NCI-H69 (cell line): ENCODE results near the gene PTPN3.
A peak's percentile ranks its signal among the peaks of the same experiment; 100 is the strongest.
"Not testable (repeated sequence)": the region's sequence is repeated elsewhere in the genome, so short reads cannot be mapped to it uniquely, and the experiment has no call there.

Experiments
- DNase-seq: peaks from one replicate; lab custom pipeline; 2025; lab: John Stamatoyannopoulos, UW

PTPN3 gene

GRCh38 chr9:109498195-109499092 lies at the start of gene PTPN3:
Gene PTPN3, minus strand, starts transcription at chr9:109498307. Its CDS starts 34,873 bp downstream, at chr9:109463434.
- peak; percentile 82 for DNase-seq

GRCh38 chr9:109544954-109545353 lies 46.8 kb upstream of the PTPN3 start:
- DNase-seq = not testable (repeated sequence)

DNA sequence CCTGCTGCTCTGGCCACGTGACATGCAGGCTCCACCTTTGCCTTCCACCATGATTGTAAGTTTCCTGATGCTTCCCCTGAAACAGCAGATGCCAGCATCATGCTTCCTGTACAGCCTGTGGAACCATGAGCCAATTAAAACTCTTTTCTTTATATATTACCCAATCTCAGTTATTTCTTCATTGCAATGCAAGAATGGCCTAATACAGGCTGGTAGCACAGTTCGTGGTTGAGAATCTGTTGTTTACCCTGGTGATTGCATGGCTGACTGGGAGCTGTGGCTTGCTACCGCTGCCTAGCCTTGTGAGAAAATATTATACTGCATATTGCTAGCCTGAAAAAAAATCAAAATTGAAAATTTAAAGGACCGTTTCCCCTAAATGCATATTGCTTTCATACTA lies 44.8 kb upstream of the PTPN3 start:
- no peak for DNase-seq

DNA sequence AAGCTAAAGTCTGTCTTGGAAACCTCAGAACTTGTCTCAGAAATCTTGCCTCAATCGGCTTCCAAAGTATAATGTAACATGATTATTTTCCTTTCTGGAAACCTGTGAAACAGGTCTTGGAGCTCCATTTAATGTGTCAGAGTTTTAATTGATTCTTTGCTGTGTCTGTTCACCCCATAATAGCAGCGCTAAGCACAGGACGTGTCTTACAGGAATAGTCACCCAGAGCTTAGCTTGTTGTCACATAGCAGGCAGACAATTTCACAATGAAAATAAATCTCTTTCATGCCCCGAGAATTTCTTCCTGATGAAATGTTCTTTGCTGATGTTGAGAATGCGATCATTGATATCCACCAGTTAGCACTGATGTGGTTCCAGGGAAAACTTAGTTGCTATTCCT lies 40.2 kb upstream of the PTPN3 start:
- no peak for DNase-seq

- DNase-seq = peak; percentile 35
Observed at GRCh38 chr9:109537288-109537687, 39.2 kb upstream of the PTPN3 start.

DNA sequence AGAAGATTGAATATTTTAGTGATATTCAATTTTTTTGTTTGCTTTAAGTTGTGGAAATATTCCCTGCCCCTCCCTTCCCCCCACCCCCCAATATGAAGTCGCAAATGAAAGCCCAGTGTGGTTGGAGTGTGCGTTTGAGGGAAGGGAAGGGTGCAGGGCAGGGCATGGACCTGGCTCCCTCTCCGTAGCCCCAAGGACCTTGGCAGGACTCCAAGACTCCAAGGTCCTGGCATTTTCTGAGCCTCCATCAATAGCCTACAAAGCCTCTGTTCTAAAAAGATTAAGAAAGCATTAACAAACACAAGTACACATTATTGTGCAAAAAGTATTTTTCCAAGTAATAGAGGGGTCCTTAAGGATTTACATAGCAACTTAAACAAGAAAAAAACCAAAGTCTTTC lies 38.8 kb upstream of the PTPN3 start:
- DNase-seq = peak; percentile 26

DNA sequence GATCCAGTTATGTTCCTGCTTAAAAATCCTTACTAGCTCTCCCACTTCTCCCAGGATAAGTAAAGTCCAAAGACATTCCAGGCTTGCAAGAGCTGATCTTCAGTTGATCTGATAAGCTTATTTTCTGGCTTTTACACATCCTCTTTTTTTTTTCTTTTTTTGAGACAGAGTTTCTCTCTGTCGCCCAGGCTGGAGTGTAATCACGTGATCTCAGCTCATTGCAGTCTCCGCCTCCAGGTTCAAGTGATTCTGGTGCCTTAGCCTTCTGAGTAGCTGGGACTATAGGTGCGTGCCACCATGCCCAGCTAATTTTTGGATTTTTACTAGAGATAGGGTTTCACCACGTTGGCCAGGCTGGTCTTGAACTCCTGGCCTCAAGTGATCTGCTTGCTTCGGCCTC lies 37.3 kb upstream of the PTPN3 start:
- no peak for DNase-seq

- no peak for DNase-seq
Observed at GRCh38 chr9:109534151-109534550, 36.0 kb upstream of the PTPN3 start.

DNA sequence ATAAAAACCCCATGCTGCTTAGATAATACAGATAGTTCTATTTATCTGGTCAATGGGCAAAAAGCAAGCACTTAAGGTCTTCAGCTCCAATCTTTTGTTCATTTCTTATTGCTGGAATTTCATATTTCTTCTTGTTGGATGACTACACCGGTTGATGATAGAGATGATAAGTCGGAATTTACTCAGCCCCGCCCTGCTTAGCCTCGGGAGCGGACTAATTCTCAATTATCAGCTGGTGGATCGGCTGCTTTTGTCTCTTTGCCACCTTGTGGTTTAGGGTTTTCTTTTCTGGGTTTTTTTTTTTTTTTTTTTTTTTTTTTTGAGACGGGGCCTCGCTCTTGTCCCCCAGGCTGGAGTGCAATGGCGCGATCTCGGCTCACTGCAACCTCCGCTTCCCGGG lies 34.5 kb upstream of the PTPN3 start:
- not testable (repeated sequence) for DNase-seq

GRCh38 chr9:109522106-109522505 lies 24.0 kb upstream of the PTPN3 start:
- DNase-seq = no peak

DNA sequence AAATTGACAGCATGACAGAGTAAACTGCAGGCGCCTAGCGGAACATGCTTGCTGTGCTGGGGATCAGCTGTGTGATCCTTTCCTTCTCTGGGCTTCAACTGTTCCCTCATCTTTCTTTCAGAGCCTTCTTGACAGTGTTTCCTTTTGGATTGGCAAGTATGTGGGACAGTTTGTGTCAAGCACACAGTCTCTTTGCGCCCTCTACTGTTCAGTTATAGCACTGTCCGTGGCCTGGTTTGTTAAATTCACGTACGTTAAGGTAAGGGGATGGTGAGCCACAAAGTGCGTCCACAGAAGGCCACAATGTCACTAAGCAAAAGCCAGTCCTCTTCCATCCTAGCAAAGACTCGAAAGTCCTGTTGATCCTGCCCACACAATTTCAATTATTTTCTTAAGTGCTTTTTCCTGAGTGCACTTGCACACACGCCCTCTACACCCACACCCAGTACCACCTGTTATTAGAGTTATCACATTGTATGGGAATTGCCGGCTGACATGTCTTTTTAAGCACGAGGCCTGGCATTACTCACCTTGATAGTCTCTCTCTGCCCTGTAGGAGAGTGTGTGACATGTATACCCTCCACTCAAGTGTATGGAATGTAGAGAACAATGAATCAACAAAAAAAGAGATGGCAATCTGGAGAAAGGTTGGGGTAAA lies 22.5 kb upstream of the PTPN3 start:
- DNase-seq = peak; percentile 87

- DNase-seq = no peak
Observed at GRCh38 chr9:109519366-109519765, 21.3 kb upstream of the PTPN3 start.

DNA sequence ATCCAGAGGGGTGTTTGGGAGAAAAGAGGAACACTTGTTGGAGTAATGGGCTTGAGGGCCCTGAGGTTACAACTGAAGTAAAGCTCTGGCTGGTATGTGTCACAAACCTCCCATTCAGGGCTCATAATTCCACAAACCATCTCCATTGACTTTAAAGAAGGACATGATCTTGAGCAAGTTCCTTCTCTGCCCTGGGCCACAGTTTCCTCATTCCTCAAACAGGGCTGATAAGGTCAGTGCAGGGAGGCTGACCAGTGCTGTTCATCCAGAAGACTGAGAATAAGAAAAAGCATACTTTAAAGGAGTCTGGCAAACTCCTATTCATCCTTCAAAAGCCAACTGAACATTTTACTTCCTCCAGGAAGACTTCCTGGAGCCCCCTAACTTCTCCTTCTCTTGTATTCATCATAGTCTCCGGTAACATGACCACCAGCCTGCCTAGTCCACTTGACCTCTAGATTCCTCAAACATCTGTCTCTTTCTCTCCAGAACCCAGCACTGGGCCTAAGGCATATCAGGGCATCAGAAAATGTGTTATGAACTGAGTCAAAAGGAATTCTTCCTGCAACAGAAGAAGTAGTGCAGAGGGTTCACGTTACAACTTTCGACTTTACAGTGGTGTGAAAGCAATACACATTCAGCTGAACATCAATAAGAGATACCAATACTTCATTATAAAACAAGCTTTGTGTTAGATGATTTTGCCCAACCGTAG lies 20.7 kb upstream of the PTPN3 start:
- DNase-seq = no peak

DNA sequence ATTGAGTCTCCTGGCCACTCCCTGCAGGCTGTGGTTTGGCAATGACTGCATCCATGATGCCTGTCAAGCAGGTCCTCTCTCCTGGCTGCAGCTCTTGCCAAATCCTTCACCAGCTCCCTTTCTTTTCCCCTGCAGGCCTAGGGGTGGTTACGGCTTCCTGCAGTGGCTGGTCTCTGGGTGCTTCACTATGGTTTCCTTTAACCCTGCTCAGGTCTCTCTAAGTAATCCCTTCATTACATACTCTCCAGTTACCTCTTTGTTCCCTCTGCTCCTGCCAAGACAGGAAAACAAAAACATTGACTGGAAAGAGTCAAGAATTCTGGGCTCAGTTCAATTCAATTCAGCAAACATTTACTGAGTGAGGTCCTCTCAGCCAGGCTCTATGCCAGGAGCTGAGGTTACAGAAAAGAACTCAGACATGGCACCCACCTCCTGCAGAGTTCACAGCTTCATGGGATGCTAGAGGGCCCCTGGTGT lies 19.8 kb upstream of the PTPN3 start:
- DNase-seq = peak; percentile 82

DNA sequence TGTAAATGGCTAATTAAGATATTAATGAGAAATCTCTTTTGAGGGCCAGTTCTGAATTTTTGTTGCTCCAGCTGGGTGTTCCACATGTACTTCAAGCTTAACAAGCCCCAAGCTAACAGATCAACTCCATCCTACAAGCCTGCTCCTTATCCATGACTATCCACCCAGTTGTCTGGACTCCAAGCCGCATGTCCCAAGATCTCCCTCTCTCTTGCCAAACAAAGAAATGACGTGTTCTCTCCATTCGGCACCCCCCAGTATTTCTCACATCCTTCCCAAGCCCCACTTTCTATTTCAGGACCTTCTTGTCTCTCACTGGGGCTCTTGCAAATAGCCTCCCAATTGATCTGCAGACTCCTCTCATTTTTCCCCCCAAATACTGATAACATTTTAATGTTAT lies 15.8 kb upstream of the PTPN3 start:
- DNase-seq = no peak

- DNase-seq = no peak
Observed at GRCh38 chr9:109512170-109512756, 14.2 kb upstream of the PTPN3 start.

DNA sequence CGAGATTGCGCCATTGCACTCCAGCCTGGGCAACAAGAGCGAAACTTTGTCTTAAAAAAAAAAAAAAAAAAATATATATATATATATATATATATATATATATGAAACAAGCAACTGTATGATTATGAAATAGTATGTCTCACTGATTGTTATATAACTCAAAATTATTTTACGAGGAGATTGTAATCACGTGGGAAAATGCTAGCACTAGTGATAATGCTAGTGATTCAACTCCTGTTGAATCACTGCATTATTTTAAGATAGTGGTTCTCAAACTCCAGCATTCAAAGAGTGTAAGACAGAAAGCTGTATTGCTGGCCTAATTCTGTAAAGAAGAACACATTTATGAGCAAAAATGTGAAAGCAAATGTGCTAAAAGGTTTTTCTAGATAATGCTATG lies 12.4 kb upstream of the PTPN3 start:
- no peak for DNase-seq

DNA sequence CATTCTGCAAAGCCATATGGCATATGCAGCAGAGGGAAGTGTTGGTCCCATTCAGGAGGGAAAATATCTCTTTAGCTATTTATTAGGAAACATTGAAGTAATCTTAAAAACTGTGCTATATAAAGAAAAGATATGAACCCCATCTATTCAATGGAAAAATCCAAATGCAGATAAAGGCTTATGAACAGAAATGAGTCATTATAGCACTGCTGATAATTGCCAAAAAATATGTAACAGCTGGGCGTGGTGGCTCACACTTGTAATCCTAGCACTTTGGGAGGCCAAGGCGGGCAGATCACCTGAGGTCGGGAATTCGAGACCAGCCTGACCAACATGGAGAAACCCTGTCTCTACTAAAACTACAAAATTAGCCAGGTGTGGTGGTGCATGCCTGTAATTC lies 11.9 kb upstream of the PTPN3 start:
- DNase-seq = not testable (repeated sequence)

DNA sequence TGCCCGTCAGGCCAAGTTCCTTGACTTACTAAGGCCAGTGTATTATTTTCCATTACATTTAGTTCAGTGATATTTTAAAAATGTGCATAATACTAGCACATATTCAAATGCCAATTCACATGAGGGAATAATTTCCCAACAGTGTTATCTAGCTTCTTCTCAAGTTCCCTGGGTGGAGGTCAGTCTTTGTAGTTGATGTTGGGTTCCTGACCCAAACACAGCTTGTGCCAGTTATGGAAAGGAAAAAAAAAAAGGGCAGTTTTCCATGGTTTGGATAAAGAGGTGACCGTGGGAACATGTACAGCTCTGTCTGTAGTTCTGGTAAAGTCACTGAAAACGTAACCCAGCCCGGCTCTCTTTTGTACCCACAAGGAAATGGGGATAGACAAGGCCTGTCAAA lies 11.5 kb upstream of the PTPN3 start:
- DNase-seq = no peak

- DNase-seq = no peak
Observed at GRCh38 chr9:109507421-109507838, 9.3 kb upstream of the PTPN3 start.

DNA sequence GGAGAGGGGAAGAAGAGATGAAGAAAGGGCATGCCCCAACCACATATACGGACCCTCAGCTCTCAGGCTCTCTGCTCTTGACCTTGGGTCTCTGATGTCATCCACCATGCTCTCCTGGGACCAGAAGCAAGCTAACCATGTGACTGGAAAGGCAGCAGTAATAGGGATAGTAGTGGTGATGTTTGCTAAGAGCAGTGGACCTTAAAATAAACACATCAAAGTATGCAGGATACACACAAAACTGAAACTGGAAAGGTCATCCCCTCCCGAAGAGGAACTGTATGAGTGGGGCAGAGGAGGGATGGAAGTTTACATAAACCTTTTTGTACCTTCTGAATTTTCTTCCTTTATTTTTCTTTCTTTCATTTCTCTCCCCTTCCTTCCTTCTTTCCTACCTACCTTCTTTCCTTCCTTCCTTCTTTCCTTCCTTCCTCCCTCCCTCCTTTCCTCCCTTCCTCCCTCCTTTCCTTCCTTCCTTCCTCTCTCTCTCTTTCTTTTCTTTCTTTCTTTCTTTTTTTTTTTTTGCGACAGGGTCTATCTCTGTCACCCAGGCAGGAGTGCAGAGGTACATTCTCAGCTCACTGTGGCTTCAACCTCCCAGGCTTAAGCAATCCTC lies 8.1 kb upstream of the PTPN3 start:
- peak; percentile 87 for DNase-seq

DNA sequence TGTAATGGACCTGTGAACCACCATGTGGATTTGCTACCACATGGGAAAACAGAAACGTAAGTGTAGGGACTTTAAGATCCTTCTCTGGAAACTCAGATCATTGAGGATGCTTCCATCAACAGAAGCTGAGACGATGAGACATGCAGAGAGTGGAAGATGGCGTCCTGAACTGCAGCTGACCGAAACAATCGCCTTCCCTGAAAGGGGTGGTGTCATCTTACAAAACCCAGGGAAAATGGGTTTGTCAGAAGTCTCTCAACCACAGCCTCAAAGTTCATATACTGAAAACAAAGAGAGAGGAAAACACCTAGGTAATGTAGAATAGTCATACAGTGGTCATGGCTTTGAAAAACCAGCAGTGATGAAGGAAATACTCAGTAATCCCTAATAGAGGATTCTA lies 6.6 kb upstream of the PTPN3 start:
- DNase-seq = no peak
